ENCODE results near the gene TNRC18. TPM values are rescaled to one million over a fixed set of nuclear protein-coding genes. Genes with fewer than 3 reads are reported as not detected.

The TNRC18 gene
- total RNA-seq, 2 experiments from 2014 or later: 12.2 to 64.2 TPM

DNA sequence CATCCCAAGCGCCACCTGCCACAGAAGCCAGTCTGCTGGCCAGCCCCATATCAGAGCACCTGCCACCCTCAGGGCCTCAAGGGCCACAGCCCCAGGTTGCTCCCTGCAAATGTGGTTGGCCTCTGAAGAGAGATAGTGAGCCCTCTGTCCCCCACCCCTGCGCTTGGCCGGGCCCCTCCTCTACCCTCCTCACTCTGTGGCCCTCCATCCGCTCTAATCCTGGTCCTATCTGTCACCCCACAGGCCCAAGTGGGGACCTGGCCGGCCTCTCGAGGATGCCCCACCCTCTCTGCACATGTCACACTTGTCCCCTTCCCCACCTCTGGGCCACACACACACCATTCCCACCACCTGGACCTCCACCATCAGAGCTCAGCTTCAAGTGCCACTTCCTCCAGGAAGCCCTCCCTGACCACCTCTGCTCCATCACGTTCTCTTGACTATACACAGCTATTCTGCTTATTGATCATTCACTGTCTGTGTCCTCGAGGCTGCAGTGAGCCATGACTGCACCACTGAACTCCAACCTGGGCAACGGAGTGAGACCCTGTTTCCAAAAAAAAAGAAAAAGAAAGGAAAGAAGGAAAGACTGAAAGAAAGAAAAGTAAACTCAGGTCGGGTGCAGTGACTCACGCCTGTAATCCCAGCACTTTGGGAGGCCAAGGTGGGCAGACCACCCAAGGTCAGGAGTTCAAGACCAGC is 42.4 kb downstream of the TNRC18 start:
- Histone ChIP-seq H3K4me3 (ENCODE audit: low read depth, low read length, poor library complexity, severe bottlenecking) (no peak overlapping the region), H3K9me3 (ENCODE audit: low read length) (no peaks in the 10 kb centered on the region), H3K4me2 (ENCODE audit: low read length) (no peak overlapping the region), H3K4me1 (ENCODE audit: insufficient read depth, low read length, poor library complexity, severe bottlenecking) (no peaks in the 10 kb centered on the region), H3K36me3 (ENCODE audit: insufficient read depth, low read length) (0 out of 2 replicates have a peak, but pooled peaks cover under 1% of the 10 kb centered on the region), H4K20me1 (ENCODE audit: insufficient read depth, low read length) (no peaks in the 10 kb centered on the region; the same call in 1 of the 2 replicates), H3K27ac (ENCODE audit: low read depth, low read length, poor library complexity, severe bottlenecking) (no peak overlapping the region), H3K9me2 (ENCODE audit: insufficient read depth, low read length) (no peaks in the 10 kb centered on the region), H3K79me2 (ENCODE audit: insufficient read depth, low read depth, low read length) (no peaks in the 10 kb centered on the region), H2AFZ (ENCODE audit: low read length) (no peak overlapping the region)
- CTCF ChIA-PET (ENCODE audit: unreplicated experiment): no interaction called here
- no peak for DNase-seq (ENCODE audit: low spot score)
- intact Hi-C loops (cut with micrococcal nuclease; ENCODE audit: unreplicated experiment): no loop called here
- POLR2A ChIA-PET: no interaction called here
- no TSS peak for BruUV-seq (replicated peaks)
- TF ChIP-seq EZH2phosphoT487 (IDR thresholded peaks at IDR 0.05; ENCODE audit: borderline replicate concordance, low read depth, low read length): no peak
- TF ChIP-seq, protein P1, sequence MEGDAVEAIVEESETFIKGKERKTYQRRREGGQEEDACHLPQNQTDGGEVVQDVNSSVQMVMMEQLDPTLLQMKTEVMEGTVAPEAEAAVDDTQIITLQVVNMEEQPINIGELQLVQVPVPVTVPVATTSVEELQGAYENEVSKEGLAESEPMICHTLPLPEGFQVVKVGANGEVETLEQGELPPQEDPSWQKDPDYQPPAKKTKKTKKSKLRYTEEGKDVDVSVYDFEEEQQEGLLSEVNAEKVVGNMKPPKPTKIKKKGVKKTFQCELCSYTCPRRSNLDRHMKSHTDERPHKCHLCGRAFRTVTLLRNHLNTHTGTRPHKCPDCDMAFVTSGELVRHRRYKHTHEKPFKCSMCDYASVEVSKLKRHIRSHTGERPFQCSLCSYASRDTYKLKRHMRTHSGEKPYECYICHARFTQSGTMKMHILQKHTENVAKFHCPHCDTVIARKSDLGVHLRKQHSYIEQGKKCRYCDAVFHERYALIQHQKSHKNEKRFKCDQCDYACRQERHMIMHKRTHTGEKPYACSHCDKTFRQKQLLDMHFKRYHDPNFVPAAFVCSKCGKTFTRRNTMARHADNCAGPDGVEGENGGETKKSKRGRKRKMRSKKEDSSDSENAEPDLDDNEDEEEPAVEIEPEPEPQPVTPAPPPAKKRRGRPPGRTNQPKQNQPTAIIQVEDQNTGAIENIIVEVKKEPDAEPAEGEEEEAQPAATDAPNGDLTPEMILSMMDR (conservative IDR thresholded peaks at IDR 0.05; ENCODE audit: low read length): no peak

DNA sequence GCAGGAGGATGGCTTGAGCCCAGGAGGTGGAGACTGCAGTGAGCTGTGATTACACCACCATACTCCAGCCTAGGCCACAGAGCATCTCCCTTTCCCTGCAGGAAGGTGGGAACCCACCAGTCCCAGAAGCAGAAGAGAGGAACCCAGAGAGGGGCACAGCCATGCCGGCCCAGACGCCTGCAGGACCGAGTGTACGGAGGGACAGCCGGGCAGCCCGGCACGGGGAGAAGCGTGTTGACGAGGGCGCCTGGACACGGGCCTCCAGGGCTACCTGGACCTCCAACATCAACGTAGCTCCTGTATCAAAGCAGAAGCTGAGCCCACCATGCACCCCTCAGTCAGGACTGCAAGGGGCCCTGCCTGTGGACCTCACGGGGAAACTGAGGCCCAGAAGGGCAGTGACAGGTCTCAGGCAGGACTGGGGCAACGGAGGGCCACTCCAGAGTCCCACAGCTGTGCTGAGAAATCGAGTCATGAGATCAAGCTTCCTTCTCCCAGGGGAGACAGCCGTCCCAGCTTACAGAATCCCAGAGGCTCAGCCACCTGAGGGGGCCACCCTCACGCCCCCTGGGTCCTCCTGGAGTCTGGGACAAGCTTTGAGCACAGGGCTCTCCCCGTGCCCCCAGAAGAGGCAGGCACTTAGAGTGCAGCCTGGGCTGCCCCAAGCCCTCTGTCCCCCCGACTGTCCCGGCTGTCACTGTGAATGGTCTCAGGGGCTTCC is 43.1 kb downstream of the TNRC18 start:
- Histone ChIP-seq H2AFZ (ENCODE audit: low read length) (no peak overlapping the region), H3K4me2 (ENCODE audit: low read length) (no peak overlapping the region), H3K79me2 (ENCODE audit: insufficient read depth, low read depth, low read length) (no peaks in the 10 kb centered on the region), H3K9me3 (ENCODE audit: low read length) (no peaks in the 10 kb centered on the region), H4K20me1 (ENCODE audit: insufficient read depth, low read length) (no peaks in the 10 kb centered on the region; the same call in 1 of the 2 replicates), H3K4me3 (ENCODE audit: low read depth, low read length, poor library complexity, severe bottlenecking) (no peak overlapping the region), H3K36me3 (ENCODE audit: insufficient read depth, low read length) (no peaks in the 10 kb centered on the region), H3K27ac (ENCODE audit: low read depth, low read length, poor library complexity, severe bottlenecking) (no peak overlapping the region), H3K4me1 (ENCODE audit: insufficient read depth, low read length, poor library complexity, severe bottlenecking) (no peaks in the 10 kb centered on the region), H3K9me2 (ENCODE audit: insufficient read depth, low read length) (no peaks in the 10 kb centered on the region)
- no TSS peak for BruUV-seq (replicated peaks)
- intact Hi-C loops (cut with micrococcal nuclease; ENCODE audit: unreplicated experiment): no loop called here
- ChIA-PET POLR2A (interaction anchor here (0.7 to 1.1 kb wide), 2 partner anchors 23 to 35 kb away, joined by 3 to 7 read pairs; no protein-coding TSS in a partner anchor), CTCF (ENCODE audit: unreplicated experiment) (interaction anchor here (0.6 kb wide), 1 partner anchor 230 kb away, joined by 3 read pairs; no protein-coding TSS in a partner anchor)
- no peak for TF ChIP-seq EZH2phosphoT487 (IDR thresholded peaks at IDR 0.05; ENCODE audit: borderline replicate concordance, low read depth, low read length)
- TF ChIP-seq, protein P1 (conservative IDR thresholded peaks at IDR 0.05; ENCODE audit: low read length): no peak
- no peak for DNase-seq (ENCODE audit: low spot score)
